Activated naive CD4-positive, alpha-beta T cell (primary cell): ENCODE data around the gene LDLRAD2.

ENCODE experiments used
- DNase-seq, 4 experiments: peaks; one replicate each; lab custom pipeline; 2025; lab: John Stamatoyannopoulos, UW

Gene LDLRAD2

DNA sequence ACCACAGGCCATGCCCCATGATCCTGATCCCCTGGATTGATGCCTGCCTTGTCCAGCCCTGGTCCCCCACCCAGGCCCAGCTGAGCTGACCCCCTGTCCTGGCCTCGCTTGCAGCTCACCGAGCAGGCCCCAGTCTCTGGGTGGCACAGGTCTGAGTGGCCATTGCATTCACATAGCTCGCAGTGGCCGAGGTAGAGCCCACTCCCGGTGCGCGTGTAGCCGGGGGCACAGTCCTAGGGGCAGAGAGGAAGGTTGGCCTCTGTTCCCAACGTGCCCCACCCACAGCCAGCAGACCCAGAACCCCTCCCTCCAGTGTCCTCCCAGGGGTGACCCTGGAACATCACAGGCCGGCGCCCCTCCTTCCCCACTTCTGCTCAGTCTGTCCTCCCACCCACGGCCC is 51.9 kb downstream of the LDLRAD2 start:
- DNase-seq: no peak

GRCh38 chr1:21864730-21865129 is 52.7 kb downstream of the LDLRAD2 start:
- DNase-seq: no peak

DNA sequence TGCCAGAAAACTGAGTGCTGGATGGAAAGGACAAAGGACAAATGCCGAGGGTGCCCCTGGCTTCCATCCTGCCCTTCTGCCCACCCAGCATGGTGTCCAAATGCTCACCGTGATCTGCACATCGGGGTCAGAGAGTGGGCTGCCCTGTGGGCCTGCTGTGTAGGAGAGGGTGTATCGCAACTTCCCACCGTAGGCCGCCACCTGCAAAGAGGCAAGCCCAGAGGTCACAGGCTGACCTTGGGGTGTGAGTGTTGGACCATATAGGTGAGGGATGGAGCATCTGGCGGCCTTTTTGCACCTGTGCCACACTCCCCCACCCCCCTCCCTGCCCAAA is 53.5 kb downstream of the LDLRAD2 start:
- no peak for DNase-seq

- no peak for DNase-seq
These were observed 54.1 kb downstream of the LDLRAD2 start for GRCh38 chr1:21865943-21866706.

GRCh38 chr1:21866707-21867043 is 54.6 kb downstream of the LDLRAD2 start:
- no peak for DNase-seq

- no peak for DNase-seq
These were observed 55.5 kb downstream of the LDLRAD2 start for GRCh38 chr1:21867451-21867996.

DNA sequence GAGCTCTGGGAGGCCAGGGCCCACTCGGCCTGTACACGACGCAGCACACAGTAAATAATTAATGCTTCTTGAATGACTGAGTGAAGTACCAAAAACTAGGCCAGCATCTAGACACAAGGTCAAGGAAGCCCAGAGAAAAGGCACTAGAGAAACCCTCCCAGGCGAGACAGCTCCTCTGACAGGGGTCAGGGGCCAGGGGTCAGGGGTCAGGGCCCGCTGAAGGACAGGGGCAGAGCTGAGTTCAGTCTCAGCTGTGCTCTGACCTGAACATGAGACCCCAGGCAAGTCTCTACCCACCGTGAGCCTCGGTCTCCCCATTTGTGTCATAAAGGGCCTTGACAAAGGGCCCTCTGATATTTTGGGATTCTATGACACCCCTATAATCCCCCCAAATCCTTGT is 56.4 kb downstream of the LDLRAD2 start:
- DNase-seq: no peak

DNA sequence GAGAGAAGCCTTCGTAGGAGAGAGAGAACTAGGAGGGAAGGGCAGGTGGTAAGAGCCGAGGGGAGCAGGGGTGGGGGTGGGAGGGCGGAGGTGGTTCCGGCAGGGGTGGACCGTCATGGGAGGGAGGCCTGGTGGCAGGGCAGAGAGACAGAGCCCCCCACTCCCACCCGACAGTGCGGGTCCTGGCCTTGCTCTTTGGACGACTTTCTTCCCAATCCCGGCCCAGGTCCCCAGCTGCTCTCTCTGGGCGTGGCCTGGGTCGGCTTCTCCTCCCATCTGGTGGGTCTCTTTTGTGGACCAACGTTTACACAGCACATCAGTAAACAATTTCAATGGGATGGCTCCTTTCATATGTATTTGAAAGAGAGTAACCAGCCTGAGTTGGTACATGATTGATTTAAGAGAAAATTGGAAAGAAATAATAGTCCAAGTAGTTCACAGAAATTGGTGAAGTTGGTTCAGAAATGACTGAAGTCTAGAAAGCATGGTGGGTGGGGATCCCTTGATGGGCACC is 56.9 kb downstream of the LDLRAD2 start:
- no peak for DNase-seq

- DNase-seq: no peak
These were observed 57.6 kb downstream of the LDLRAD2 start for GRCh38 chr1:21869620-21870121.

DNA sequence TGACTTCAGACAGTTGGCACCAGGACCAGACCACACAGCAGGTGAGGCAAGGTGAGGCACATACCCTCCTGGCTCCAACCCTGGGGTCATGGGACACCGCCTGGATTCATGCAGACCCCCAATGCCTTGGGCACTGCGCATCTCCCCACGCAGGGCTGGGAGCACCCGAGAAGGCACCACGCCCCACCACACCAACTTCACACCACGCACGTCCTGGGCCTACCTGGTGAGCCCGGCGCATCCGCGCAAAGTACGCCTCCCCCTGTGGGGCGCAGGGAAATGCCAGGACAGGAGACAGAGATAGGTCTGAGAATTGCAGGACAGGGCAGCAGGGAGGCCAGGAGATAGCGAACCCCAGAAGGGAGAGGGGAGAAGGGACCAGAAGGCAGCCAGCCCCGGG is 58.5 kb downstream of the LDLRAD2 start:
- no peak for DNase-seq

DNA sequence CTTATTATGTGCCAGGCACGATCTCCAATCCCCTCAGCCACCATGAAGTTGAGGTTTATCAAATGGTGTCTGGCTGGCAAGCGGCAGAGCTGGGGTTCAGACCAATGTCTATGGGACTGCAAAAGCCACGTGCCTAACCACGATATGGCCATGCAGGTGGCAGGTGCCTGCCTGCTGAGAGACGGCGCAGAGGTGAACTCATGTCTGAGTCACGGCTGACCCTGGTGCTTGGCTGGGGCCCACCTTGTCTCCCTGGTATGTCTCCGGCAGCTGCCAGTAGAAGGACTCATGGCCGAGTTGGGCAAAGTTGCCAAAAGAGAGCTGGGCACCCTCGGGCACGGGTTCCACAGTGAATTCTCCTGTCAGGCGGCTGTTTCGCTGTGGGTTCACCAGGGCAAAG is 59.9 kb downstream of the LDLRAD2 start:
- DNase-seq: no peak

GRCh38 chr1:21872445-21873079 is 60.5 kb downstream of the LDLRAD2 start:
- no peak for DNase-seq

DNA sequence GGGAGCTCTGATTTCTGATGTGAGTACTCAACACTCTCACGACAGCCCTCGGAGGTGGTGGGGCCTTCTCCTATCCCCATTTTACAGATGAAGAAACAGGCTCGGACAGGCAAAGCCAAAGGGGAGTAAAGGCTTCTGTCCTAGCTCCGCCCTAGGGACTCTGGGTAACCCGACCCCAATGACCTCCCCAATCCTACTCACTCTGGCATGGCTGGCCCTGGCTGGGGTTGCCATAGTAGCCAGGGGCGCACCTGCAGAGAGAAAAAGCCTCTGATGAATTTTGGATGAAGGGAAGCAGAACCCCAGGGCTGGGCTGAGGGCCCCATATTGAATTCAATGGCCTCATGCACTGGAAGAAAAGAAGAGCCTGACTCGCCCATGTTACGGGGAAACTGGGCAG is 61.1 kb downstream of the LDLRAD2 start:
- no peak for DNase-seq

DNA sequence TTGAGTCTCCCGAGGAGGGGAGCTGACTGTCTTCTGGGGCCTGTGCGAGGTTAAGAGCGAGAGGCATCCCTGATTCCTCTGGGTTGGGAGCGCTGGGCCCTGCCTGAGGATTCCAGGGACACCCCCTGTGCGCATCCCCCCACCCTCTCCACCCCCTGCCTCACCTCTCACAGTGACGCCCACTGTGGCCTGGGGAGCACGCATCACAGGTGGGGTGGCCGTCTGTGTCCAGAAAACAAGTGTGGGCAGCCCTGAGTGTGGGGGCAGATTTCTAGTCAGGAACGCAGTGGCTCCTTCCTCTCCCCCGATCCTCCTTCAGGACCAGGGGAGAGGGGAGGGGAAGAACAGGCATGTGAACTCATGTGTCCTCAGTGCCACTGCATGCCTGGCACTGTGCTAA is 61.7 kb downstream of the LDLRAD2 start:
- no peak for DNase-seq

DNA sequence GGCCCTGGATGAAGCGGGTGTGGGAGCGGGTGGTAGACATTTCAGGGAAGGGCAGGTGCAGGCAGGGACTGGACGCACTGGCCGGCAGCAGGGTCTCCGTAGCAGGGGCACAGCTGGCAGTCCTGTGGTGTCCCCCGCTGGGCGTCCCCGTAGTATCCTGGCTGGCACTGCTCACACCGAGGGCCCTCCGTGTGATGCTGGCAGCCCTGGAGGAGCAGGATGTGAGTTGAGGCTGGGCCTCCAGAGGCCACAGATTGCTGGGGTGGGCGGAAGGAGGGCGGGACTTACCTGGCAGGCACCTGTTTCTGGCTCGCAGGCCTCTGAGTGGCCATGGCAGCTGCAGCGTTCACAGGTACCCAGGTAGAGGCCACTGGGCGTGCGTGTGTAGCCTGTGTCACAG is 62.3 kb downstream of the LDLRAD2 start:
- no peak for DNase-seq
